Activated CD4-positive, alpha-beta memory T cell treated with anti-CD3 and anti-CD28 coated beads, Interleukin-2, amount 10 ng/mL, durations not matched to agents 7 days and 5 days (primary cell): ENCODE results near the gene TRMO. TPM values are rescaled to one million over a fixed set of nuclear protein-coding genes. Genes with fewer than 3 reads are reported as not detected.

Source experiments
- CTCF ChIA-PET: fragments of 350-600 bp; sonication (Branson Sonifier 250); formaldehyde crosslinking; loops from one replicate; lab custom pipeline; 2021; ENCODE audit warnings: antibody characterized with exemption, inconsistent platforms; lab: Charles Lee
- POLR2A ChIA-PET: fragments of 350-600 bp; sonication (Branson Sonifier 250); formaldehyde crosslinking; loops from one replicate; lab custom pipeline; 2021; ENCODE audit warnings: antibody characterized with exemption; lab: Charles Lee
- DNase-seq: peaks from one replicate; pipeline ENCODE4 v3.0.0-alpha.2; 2020
- H3K27ac Mint-ChIP-seq: one replicate; pipeline ENCODE4 v1.8.0; 2021; ENCODE audit warnings: mild to moderate bottlenecking, mixed read lengths
- H3K27me3 Mint-ChIP-seq: one replicate; pipeline ENCODE4 v1.8.0; 2021; ENCODE audit warnings: mixed read lengths
- H3K36me3 Mint-ChIP-seq: one replicate; pipeline ENCODE4 v1.8.0; 2021; ENCODE audit warnings: low read depth, mixed read lengths
- H3K4me1 Mint-ChIP-seq: one replicate; pipeline ENCODE4 v1.8.0; 2021; ENCODE audit warnings: mixed read lengths
- H3K4me3 Mint-ChIP-seq: one replicate; pipeline ENCODE4 v1.8.0; 2021; ENCODE audit warnings: mild to moderate bottlenecking, mixed read lengths
- H3K9me3 Mint-ChIP-seq: one replicate; pipeline ENCODE4 v1.8.0; 2021; ENCODE audit warnings: mixed read lengths
- total RNA-seq, 2 experiments: library from RNA; stranded (reverse); gene quantifications; one replicate each; pipeline ENCODE4 v1.2.3, GENCODE V29; 2021

Gene TRMO
- total RNA-seq, 2 experiments from 2014 or later = 25.4 to 27.4 TPM

GRCh38 chr9:97873882-97874281 is 48.4 kb downstream of the TRMO start:
- no peaks in the 10 kb centered on the region for H3K9me3 Mint-ChIP-seq
- CTCF ChIA-PET = interaction anchor here (0.9 to 1.4 kb wide), 2 partner anchors 15 to 17 kb away, joined by 3 to 6 read pairs; no protein-coding TSS in a partner anchor
- peaks cover 13% of the 10 kb centered on the region for H3K27me3 Mint-ChIP-seq
- H3K27ac Mint-ChIP-seq = no peak overlapping the region
- no peak overlapping the region for H3K4me3 Mint-ChIP-seq
- H3K4me1 Mint-ChIP-seq = no peaks in the 10 kb centered on the region
- no peaks in the 10 kb centered on the region for H3K36me3 Mint-ChIP-seq
- DNase-seq = no peak
- POLR2A ChIA-PET = no interaction called here

- POLR2A ChIA-PET = no interaction called here
- Mint-ChIP-seq H3K4me3 (no peak overlapping the region), H3K27ac (no peak overlapping the region), H3K36me3 (no peaks in the 10 kb centered on the region), H3K27me3 (peaks cover 16% of the 10 kb centered on the region), H3K9me3 (no peaks in the 10 kb centered on the region), H3K4me1 (no peaks in the 10 kb centered on the region)
- CTCF ChIA-PET = interaction anchor here (1.4 kb wide), 1 partner anchor 17 kb away, joined by 6 read pairs; no protein-coding TSS in a partner anchor
- no peak for DNase-seq
Observed at GRCh38 chr9:97873425-97873824, 48.9 kb downstream of the TRMO start.

GRCh38 chr9:97868859-97869258 is 53.4 kb downstream of the TRMO start:
- ChIA-PET POLR2A (no interaction called here), CTCF (no interaction called here)
- Mint-ChIP-seq H3K27ac (no peak overlapping the region), H3K4me3 (no peak overlapping the region), H3K27me3 (peaks cover 44% of the 10 kb centered on the region), H3K36me3 (peaks cover 7% of the 10 kb centered on the region), H3K9me3 (peaks cover 18% of the 10 kb centered on the region), H3K4me1 (no peaks in the 10 kb centered on the region)
- no peak for DNase-seq

- DNase-seq = no peak
- Mint-ChIP-seq H3K4me1 (no peaks in the 10 kb centered on the region), H3K9me3 (peaks cover 18% of the 10 kb centered on the region), H3K4me3 (no peak overlapping the region), H3K27ac (no peak overlapping the region), H3K36me3 (peaks cover 7% of the 10 kb centered on the region), H3K27me3 (peaks cover 52% of the 10 kb centered on the region)
- ChIA-PET CTCF (interaction anchor here (1.1 kb wide), 1 partner anchor 14 kb away, joined by 3 read pairs; the partner anchor contains the start of gene FOXE1), POLR2A (no interaction called here)
Observed at GRCh38 chr9:97866848-97867247, 55.5 kb downstream of the TRMO start.

GRCh38 chr9:97866300-97866699 is 56.0 kb downstream of the TRMO start:
- ChIA-PET CTCF (interaction anchor here (1.1 to 1.2 kb wide), 3 partner anchors 13 to 35 kb away, joined by 3 read pairs; partner anchors contain the start of gene FOXE1), POLR2A (no interaction called here)
- Mint-ChIP-seq H3K27ac (no peak overlapping the region), H3K4me3 (no peak overlapping the region), H3K9me3 (peaks cover 18% of the 10 kb centered on the region), H3K4me1 (no peaks in the 10 kb centered on the region), H3K27me3 (peaks cover 53% of the 10 kb centered on the region), H3K36me3 (peaks cover 7% of the 10 kb centered on the region)
- DNase-seq = no peak

- Mint-ChIP-seq H3K27me3 (peaks cover 65% of the 10 kb centered on the region), H3K36me3 (peaks cover 7% of the 10 kb centered on the region), H3K9me3 (peaks cover 18% of the 10 kb centered on the region), H3K27ac (no peak overlapping the region), H3K4me3 (no peak overlapping the region), H3K4me1 (no peaks in the 10 kb centered on the region)
- POLR2A ChIA-PET = no interaction called here
- DNase-seq = no peak
- CTCF ChIA-PET = interaction anchor here (2.0 kb wide), 1 partner anchor 26 kb away, joined by 7 read pairs; no protein-coding TSS in a partner anchor
Observed at GRCh38 chr9:97864396-97864795, 57.9 kb downstream of the TRMO start.

GRCh38 chr9:97863314-97863713 is 59.0 kb downstream of the TRMO start:
- H3K27ac Mint-ChIP-seq = no peak overlapping the region
- POLR2A ChIA-PET = no interaction called here
- H3K27me3 Mint-ChIP-seq = peaks cover 68% of the 10 kb centered on the region
- DNase-seq = no peak
- CTCF ChIA-PET = interaction anchor here (2.0 kb wide), 1 partner anchor 27 kb away, joined by 7 read pairs; no protein-coding TSS in a partner anchor
- peaks cover under 1% of the 10 kb centered on the region for H3K4me1 Mint-ChIP-seq
- H3K36me3 Mint-ChIP-seq = peaks cover 7% of the 10 kb centered on the region
- no peak overlapping the region for H3K4me3 Mint-ChIP-seq
- peaks cover 18% of the 10 kb centered on the region for H3K9me3 Mint-ChIP-seq

- Mint-ChIP-seq H3K4me1 (peaks cover 9% of the 10 kb centered on the region), H3K27ac (no peak overlapping the region), H3K9me3 (peaks cover 10% of the 10 kb centered on the region), H3K36me3 (no peaks in the 10 kb centered on the region), H3K27me3 (peaks cover 80% of the 10 kb centered on the region), H3K4me3 (no peak overlapping the region)
- POLR2A ChIA-PET = no interaction called here
- DNase-seq = no peak
- CTCF ChIA-PET = no interaction called here
Observed at GRCh38 chr9:97861148-97861475, 61.2 kb downstream of the TRMO start.

GRCh38 chr9:97860451-97861147 is 61.7 kb downstream of the TRMO start:
- H3K27ac Mint-ChIP-seq = no peak overlapping the region
- peaks cover 5% of the 10 kb centered on the region for H3K9me3 Mint-ChIP-seq
- POLR2A ChIA-PET = no interaction called here
- no peaks in the 10 kb centered on the region for H3K36me3 Mint-ChIP-seq
- CTCF ChIA-PET = interaction anchor here (1.3 kb wide), 1 partner anchor 40 kb away, joined by 4 read pairs; no protein-coding TSS in a partner anchor
- no peak for DNase-seq
- H3K4me1 Mint-ChIP-seq = peaks cover 9% of the 10 kb centered on the region
- H3K27me3 Mint-ChIP-seq = peaks cover 81% of the 10 kb centered on the region
- H3K4me3 Mint-ChIP-seq = no peak overlapping the region

- no peak for DNase-seq
- Mint-ChIP-seq H3K4me3 (no peak overlapping the region), H3K4me1 (peaks cover 12% of the 10 kb centered on the region), H3K27ac (no peak overlapping the region), H3K9me3 (no peaks in the 10 kb centered on the region), H3K36me3 (no peaks in the 10 kb centered on the region), H3K27me3 (peaks cover 76% of the 10 kb centered on the region)
- ChIA-PET POLR2A (interaction anchor here (0.9 kb wide), 1 partner anchor 62 kb away, joined by 3 read pairs; no protein-coding TSS in a partner anchor), CTCF (interaction anchor here (1.3 kb wide), 1 partner anchor 42 kb away, joined by 4 read pairs; no protein-coding TSS in a partner anchor)
Observed at GRCh38 chr9:97859346-97859745, 63.0 kb downstream of the TRMO start.

GRCh38 chr9:97858826-97859225 is 63.5 kb downstream of the TRMO start:
- Mint-ChIP-seq H3K4me1 (peaks cover 15% of the 10 kb centered on the region), H3K4me3 (no peak overlapping the region), H3K27ac (no peak overlapping the region), H3K36me3 (no peaks in the 10 kb centered on the region), H3K9me3 (no peaks in the 10 kb centered on the region), H3K27me3 (peaks cover 76% of the 10 kb centered on the region)
- DNase-seq = no peak
- POLR2A ChIA-PET = interaction anchor here (0.9 kb wide), 1 partner anchor 62 kb away, joined by 3 read pairs; no protein-coding TSS in a partner anchor
- CTCF ChIA-PET = no interaction called here

- Mint-ChIP-seq H3K27ac (no peak overlapping the region), H3K36me3 (no peaks in the 10 kb centered on the region), H3K4me3 (no peak overlapping the region), H3K9me3 (no peaks in the 10 kb centered on the region), H3K27me3 (peaks cover 75% of the 10 kb centered on the region), H3K4me1 (peaks cover 15% of the 10 kb centered on the region)
- POLR2A ChIA-PET = no interaction called here
- CTCF ChIA-PET = no interaction called here
- DNase-seq = no peak
Observed at GRCh38 chr9:97858393-97858713, 63.9 kb downstream of the TRMO start.

GRCh38 chr9:97857606-97858392 is 64.5 kb downstream of the TRMO start:
- POLR2A ChIA-PET = no interaction called here
- no peaks in the 10 kb centered on the region for H3K9me3 Mint-ChIP-seq
- peaks cover 78% of the 10 kb centered on the region for H3K27me3 Mint-ChIP-seq
- H3K4me3 Mint-ChIP-seq = no peak overlapping the region
- DNase-seq = no peak
- H3K4me1 Mint-ChIP-seq = peaks cover 17% of the 10 kb centered on the region
- no peak overlapping the region for H3K27ac Mint-ChIP-seq
- CTCF ChIA-PET = no interaction called here
- no peaks in the 10 kb centered on the region for H3K36me3 Mint-ChIP-seq
